IMR-90 (cell line): ENCODE data around the gene MICAL2.

Source experiments
- BHLHE40 ChIP-seq: fragments of 150-350 bp; IDR thresholded peaks from 2 replicates; pipeline ENCODE4 v1.6.1; 2016; ENCODE audit warnings: mild to moderate bottlenecking, low read depth, low read length
- CEBPB ChIP-seq: IDR thresholded peaks from 2 replicates; pipeline ENCODE4 v1.6.1; 2012; ENCODE audit warnings: low read depth, low read length, improper control_type of control experiment
- CHD1 ChIP-seq: IDR thresholded peaks from 2 replicates; pipeline ENCODE4 v1.6.1; 2012; ENCODE audit warnings: low read depth, low read length, improper control_type of control experiment
- FOS ChIP-seq: fragments of 150-350 bp; IDR thresholded peaks from 2 replicates; pipeline ENCODE4 v1.6.1; 2016; ENCODE audit warnings: low read depth, low read length
- MAFK ChIP-seq: IDR thresholded peaks from 2 replicates; pipeline ENCODE4 v1.6.1; 2012; ENCODE audit warnings: low read depth, low read length, improper control_type of control experiment
- MXI1 ChIP-seq: IDR thresholded peaks from 2 replicates; pipeline ENCODE4 v1.6.1; 2012; ENCODE audit warnings: low read depth, mild to moderate bottlenecking, low read length, moderate library complexity, borderline replicate concordance
- POLR2A ChIP-seq: IDR thresholded peaks from 2 replicates; pipeline ENCODE4 v1.6.1; 2012; ENCODE audit warnings: mild to moderate bottlenecking, low read depth, low read length
- RAD21 ChIP-seq: IDR thresholded peaks from 2 replicates; pipeline ENCODE4 v1.6.1; 2012; ENCODE audit warnings: low read length, improper control_type of control experiment
- RFX5 ChIP-seq: IDR thresholded peaks from 2 replicates; pipeline ENCODE4 v1.8.0; 2012; ENCODE audit warnings: low read depth, mild to moderate bottlenecking, low read length, moderate library complexity
- SMC3 ChIP-seq: fragments of 150-350 bp; IDR thresholded peaks from 2 replicates; pipeline ENCODE4 v1.6.1; 2016; ENCODE audit warnings: low read depth, mild to moderate bottlenecking, antibody characterized with exemption, low read length, moderate library complexity
- TF ChIP-seq, protein P1 (sequence below): conservative IDR thresholded peaks from 2 replicates; pipeline ENCODE4 v1.5.1; 2012; ENCODE audit warnings: mild to moderate bottlenecking, low read depth, low read length, improper control_type of control experiment
- TF ChIP-seq, protein P2 (sequence below): fragments of 150-350 bp; IDR thresholded peaks from 2 replicates; pipeline ENCODE4 v1.6.1; 2017; ENCODE audit warnings: mild to moderate bottlenecking, antibody characterized with exemption, low read length, low read depth

DNA sequence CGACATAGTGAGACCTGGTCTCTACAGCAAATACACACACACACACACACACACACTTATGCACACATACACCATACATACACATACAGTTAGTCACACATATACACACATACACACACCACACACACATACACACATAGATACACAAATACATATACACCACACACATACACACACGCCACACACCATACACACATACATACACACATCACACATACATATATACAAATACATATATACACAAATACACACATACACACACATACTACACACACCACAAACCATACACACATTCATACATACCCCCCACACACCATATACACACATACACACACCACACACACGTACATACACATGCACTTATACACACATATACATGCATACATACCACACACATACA lies 57.7 kb downstream of the MICAL2 start:
- TF ChIP-seq, protein P1, sequence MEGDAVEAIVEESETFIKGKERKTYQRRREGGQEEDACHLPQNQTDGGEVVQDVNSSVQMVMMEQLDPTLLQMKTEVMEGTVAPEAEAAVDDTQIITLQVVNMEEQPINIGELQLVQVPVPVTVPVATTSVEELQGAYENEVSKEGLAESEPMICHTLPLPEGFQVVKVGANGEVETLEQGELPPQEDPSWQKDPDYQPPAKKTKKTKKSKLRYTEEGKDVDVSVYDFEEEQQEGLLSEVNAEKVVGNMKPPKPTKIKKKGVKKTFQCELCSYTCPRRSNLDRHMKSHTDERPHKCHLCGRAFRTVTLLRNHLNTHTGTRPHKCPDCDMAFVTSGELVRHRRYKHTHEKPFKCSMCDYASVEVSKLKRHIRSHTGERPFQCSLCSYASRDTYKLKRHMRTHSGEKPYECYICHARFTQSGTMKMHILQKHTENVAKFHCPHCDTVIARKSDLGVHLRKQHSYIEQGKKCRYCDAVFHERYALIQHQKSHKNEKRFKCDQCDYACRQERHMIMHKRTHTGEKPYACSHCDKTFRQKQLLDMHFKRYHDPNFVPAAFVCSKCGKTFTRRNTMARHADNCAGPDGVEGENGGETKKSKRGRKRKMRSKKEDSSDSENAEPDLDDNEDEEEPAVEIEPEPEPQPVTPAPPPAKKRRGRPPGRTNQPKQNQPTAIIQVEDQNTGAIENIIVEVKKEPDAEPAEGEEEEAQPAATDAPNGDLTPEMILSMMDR: no peak
- TF ChIP-seq BHLHE40 (no peak), POLR2A (no peak), MAFK (no peak), MXI1 (no peak), FOS (no peak), SMC3 (no peak), CEBPB (no peak), RAD21 (no peak), CHD1 (no peak), RFX5 (no peak)
- TF ChIP-seq, protein P2, sequence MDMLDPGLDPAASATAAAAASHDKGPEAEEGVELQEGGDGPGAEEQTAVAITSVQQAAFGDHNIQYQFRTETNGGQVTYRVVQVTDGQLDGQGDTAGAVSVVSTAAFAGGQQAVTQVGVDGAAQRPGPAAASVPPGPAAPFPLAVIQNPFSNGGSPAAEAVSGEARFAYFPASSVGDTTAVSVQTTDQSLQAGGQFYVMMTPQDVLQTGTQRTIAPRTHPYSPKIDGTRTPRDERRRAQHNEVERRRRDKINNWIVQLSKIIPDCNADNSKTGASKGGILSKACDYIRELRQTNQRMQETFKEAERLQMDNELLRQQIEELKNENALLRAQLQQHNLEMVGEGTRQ: no peak
